ENCODE measurements around the gene DLX5.

Gene DLX5

GRCh38 chr7:97006055-97006815 is 18.4 kb downstream of the DLX5 start:
- H4K20me1 ChIP-seq = no peaks in the 10 kb centered on the region
- H3K4me3 ChIP-seq = no peak overlapping the region
- H3K9ac ChIP-seq = no peak overlapping the region
- no peak overlapping the region for H3K4me2 ChIP-seq
- no peak for TF ChIP-seq Cebpa-rat (IDR thresholded peaks at IDR 0.05)
- H3K36me3 ChIP-seq = no peaks in the 10 kb centered on the region
- peaks cover 77% of the 10 kb centered on the region for H3K27me3 ChIP-seq
- H3K9me3 ChIP-seq = peaks cover 51% of the 10 kb centered on the region
- H3K27ac ChIP-seq = no peak overlapping the region
- peaks cover 7% of the 10 kb centered on the region for H3K4me1 ChIP-seq

GRCh38 chr7:97005183-97006054 is 19.2 kb downstream of the DLX5 start, which contains the start of gene DLX6:
Gene DLX6, plus strand, starts transcription at chr7:97005553. Its CDS starts 425 bp downstream, at chr7:97005978.
- Histone ChIP-seq H3K4me2 (no peak within 1 kb of the TSS), H3K36me3 (no peaks in the 10 kb centered on the region)

DNA sequence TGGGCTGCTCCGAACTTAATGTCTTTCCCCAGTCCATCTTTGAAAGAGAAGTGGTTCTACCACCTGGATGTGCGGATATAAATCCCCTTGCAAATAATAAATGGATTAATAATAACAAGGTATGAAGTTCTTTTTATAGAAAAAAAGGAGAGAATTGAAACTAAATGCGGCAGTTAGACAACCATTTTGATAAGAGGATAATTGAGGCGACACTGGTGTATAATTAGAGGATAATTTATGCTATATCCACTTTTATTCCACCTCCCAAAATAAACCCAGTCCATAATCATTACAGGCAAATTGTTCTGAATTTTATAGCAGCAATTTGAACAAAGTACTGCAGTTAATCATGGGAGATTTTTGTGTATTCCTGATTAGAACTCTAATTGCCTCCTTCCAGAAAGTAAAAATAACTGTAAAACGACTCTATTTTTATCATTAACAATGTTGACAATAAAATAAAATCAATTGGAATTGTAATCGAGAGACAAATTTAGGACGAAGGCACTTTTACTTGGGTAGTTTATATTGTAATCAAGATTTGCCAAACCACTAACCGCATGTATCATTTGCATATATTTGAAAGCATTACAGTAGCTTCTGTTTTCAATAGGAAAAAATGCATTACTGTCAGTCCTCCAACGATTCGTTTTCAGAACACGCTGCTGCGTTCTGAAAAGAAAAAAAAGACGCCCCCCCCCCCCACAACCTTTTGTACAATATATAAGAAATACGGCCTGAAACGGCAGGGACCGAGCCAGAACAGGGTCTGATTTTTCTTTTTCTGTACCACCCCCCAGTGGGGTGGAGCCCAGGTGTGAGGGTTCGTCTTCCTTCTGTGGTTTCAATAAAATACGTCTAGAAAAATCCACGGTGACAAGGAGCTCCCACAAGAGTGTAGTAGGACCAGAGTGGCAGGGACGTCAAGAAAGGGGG is 20.1 kb downstream of the DLX5 start:
- TF ChIP-seq Cebpa-rat (IDR thresholded peaks at IDR 0.05) = no peak
- Histone ChIP-seq H3K27ac (no peak overlapping the region), H3K4me3 (no peak overlapping the region), H3K27me3 (peaks cover 69% of the 10 kb centered on the region), H3K4me1 (peaks cover 1% of the 10 kb centered on the region), H4K20me1 (no peaks in the 10 kb centered on the region), H3K9ac (no peak overlapping the region), H3K4me2 (no peak overlapping the region), H3K36me3 (no peaks in the 10 kb centered on the region), H3K9me3 (peaks cover 51% of the 10 kb centered on the region)

More at GRCh38 chr7:97005183-97006054, 19.2 kb downstream of the DLX5 start, which contains the start of gene DLX6:
- no peak within 1 kb of the TSS for H3K4me3 ChIP-seq
- H3K27me3 ChIP-seq = peaks cover 72% of the 10 kb centered on the region
- peaks cover 51% of the 10 kb centered on the region for H3K9me3 ChIP-seq
- no peaks in the 10 kb centered on the region for H4K20me1 ChIP-seq
- TF ChIP-seq Cebpa-rat (IDR thresholded peaks at IDR 0.05) = no peak
- H3K9ac ChIP-seq = no peak within 1 kb of the TSS
- H3K27ac ChIP-seq = no peak within 1 kb of the TSS
- H3K4me1 ChIP-seq = peaks cover 7% of the 10 kb centered on the region

GRCh38 chr7:97003262-97004246 is 21.1 kb downstream of the DLX5 start:
- TF ChIP-seq Cebpa-rat (IDR thresholded peaks at IDR 0.05) = no peak
- no peak overlapping the region for H3K9ac ChIP-seq
- no peak overlapping the region for H3K4me2 ChIP-seq
- H3K4me3 ChIP-seq = no peak overlapping the region
- peaks cover 60% of the 10 kb centered on the region for H3K9me3 ChIP-seq
- H3K27ac ChIP-seq = no peak overlapping the region
- no peaks in the 10 kb centered on the region for H4K20me1 ChIP-seq
- H3K36me3 ChIP-seq = no peaks in the 10 kb centered on the region
- no peaks in the 10 kb centered on the region for H3K4me1 ChIP-seq
- H3K27me3 ChIP-seq = peaks cover 69% of the 10 kb centered on the region

GRCh38 chr7:97002555-97003261 is 21.9 kb downstream of the DLX5 start:
- Histone ChIP-seq H3K4me1 (no peaks in the 10 kb centered on the region), H3K9me3 (peaks cover 66% of the 10 kb centered on the region), H3K9ac (no peak overlapping the region), H3K4me2 (no peak overlapping the region), H4K20me1 (no peaks in the 10 kb centered on the region), H3K27me3 (peaks cover 69% of the 10 kb centered on the region), H3K4me3 (no peak overlapping the region), H3K36me3 (no peaks in the 10 kb centered on the region), H3K27ac (no peak overlapping the region)
- TF ChIP-seq Cebpa-rat (IDR thresholded peaks at IDR 0.05) = no peak

DNA sequence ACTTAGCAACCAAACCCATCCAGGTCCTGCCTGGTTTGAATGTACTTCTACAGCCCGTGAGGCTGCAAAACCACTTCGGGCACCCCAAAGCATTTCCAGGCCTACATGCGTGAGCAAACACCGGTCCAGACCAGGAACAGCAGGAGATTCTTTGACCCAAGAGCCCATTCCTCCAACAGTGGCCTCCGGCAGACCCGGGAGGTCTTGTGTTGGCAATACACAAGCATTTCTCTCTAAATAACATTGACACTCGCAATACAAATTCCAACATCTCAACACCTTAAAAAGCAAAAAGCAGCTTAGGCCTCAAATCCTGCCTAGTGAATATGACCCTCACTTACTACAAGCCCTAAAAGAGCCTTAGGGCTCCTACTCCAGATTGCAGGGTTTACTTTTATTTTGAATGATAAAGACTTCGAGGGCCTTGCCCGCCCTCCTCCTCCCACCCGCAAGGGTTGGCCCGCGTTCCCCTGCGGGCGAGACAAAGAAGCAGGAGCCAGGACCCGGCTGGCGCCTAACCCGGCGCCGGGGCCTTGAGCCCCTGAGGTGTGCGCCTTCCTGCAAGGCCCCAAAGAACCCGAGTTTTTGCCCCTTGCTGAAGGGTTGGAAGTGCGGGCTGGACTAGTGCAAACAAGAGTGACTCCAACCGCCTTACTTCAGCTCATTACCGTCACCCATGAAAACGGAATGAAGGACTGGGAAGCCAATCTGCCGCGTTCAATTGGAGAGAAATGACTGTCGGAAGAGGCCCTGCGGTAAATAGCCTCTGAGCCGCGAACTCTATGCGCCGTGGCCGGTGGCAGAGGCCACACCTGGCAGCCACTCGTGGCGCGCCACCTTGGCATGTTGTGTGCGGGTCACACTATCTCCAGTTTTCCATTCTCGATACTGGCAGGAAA is 22.7 kb downstream of the DLX5 start:
- peaks cover 65% of the 10 kb centered on the region for H3K9me3 ChIP-seq
- no peak overlapping the region for H3K4me2 ChIP-seq
- no peak overlapping the region for H3K9ac ChIP-seq
- no peaks in the 10 kb centered on the region for H3K36me3 ChIP-seq
- H3K27me3 ChIP-seq = peaks cover 69% of the 10 kb centered on the region
- H3K4me1 ChIP-seq = no peaks in the 10 kb centered on the region
- H3K27ac ChIP-seq = no peak overlapping the region
- H4K20me1 ChIP-seq = no peaks in the 10 kb centered on the region
- H3K4me3 ChIP-seq = no peak overlapping the region
- no peak for TF ChIP-seq Cebpa-rat (IDR thresholded peaks at IDR 0.05)

GRCh38 chr7:97001221-97001620 is 23.4 kb downstream of the DLX5 start:
- no peaks in the 10 kb centered on the region for H4K20me1 ChIP-seq
- peaks cover 69% of the 10 kb centered on the region for H3K27me3 ChIP-seq
- no peak overlapping the region for H3K9ac ChIP-seq
- no peaks in the 10 kb centered on the region for H3K36me3 ChIP-seq
- no peak for TF ChIP-seq Cebpa-rat (IDR thresholded peaks at IDR 0.05)
- no peak overlapping the region for H3K4me3 ChIP-seq
- H3K4me2 ChIP-seq = no peak overlapping the region
- no peaks in the 10 kb centered on the region for H3K4me1 ChIP-seq
- H3K27ac ChIP-seq = no peak overlapping the region
- peaks cover 60% of the 10 kb centered on the region for H3K9me3 ChIP-seq

Data from BLaER1 (cell line).